Stimulated activated CD8-positive, alpha-beta memory T cell treated with anti-CD3 and anti-CD28 coated beads, Interleukin-7, amount 100 ng/mL, for 4 hours (primary cell): ENCODE measurements around the gene CCL20.
"Not testable (repeated sequence)": the region's sequence is repeated elsewhere in the genome, so short reads cannot be mapped to it uniquely, and the experiment has no call there.

Source experiments
- DNase-seq, 2 donors: peaks; one replicate each; pipeline ENCODE4 v3.0.0-alpha.2; 2020; ENCODE audit warnings: low read depth in 2 of 2

CCL20 gene

GRCh38 chr2:227813562-227814353 is at the start of gene CCL20:
Gene CCL20, plus strand, starts transcription at chr2:227813842. Its CDS starts 70 bp downstream, at chr2:227813912.
- no peak for DNase-seq

- DNase-seq = no peak
Observed at GRCh38 chr2:227765788-227766372, 47.8 kb upstream of the CCL20 start.

- DNase-seq = peak; percentile 12 to 29
Observed at GRCh38 chr2:227766373-227766883, 47.2 kb upstream of the CCL20 start.

- DNase-seq = no peak
Observed at GRCh38 chr2:227767830-227768229, 45.8 kb upstream of the CCL20 start.

GRCh38 chr2:227772197-227772661 is 41.4 kb upstream of the CCL20 start:
- no peak for DNase-seq

GRCh38 chr2:227772932-227773331 is 40.7 kb upstream of the CCL20 start:
- DNase-seq = no peak

GRCh38 chr2:227774011-227774624 is 39.5 kb upstream of the CCL20 start:
- DNase-seq = no peak

- DNase-seq = no peak
Observed at GRCh38 chr2:227774895-227775842, 38.5 kb upstream of the CCL20 start.

- no peak for DNase-seq
Observed at GRCh38 chr2:227780981-227781615, 32.5 kb upstream of the CCL20 start.

- no peak for DNase-seq
Observed at GRCh38 chr2:227781841-227782240, 31.8 kb upstream of the CCL20 start.

GRCh38 chr2:227782804-227783203 is 30.8 kb upstream of the CCL20 start:
- no peak for DNase-seq

- DNase-seq = no peak
Observed at GRCh38 chr2:227783404-227784138, 30.1 kb upstream of the CCL20 start.

GRCh38 chr2:227785293-227785692 is 28.3 kb upstream of the CCL20 start:
- DNase-seq = no peak

GRCh38 chr2:227788561-227789018 is 25.1 kb upstream of the CCL20 start:
- DNase-seq = no peak

GRCh38 chr2:227789803-227790202 is 23.8 kb upstream of the CCL20 start:
- no peak for DNase-seq

- DNase-seq = no peak
Observed at GRCh38 chr2:227793148-227793712, 20.4 kb upstream of the CCL20 start.

GRCh38 chr2:227796045-227796711 is 17.5 kb upstream of the CCL20 start:
- no peak for DNase-seq

- not testable (repeated sequence) for DNase-seq
Observed at GRCh38 chr2:227796768-227797167, 16.9 kb upstream of the CCL20 start.

GRCh38 chr2:227799202-227799601 is 14.4 kb upstream of the CCL20 start:
- DNase-seq = no peak
